NCI-H446 (cell line): ENCODE data around the gene WEE1.
A peak's percentile ranks its signal among the peaks of the same experiment; 100 is the strongest.
"Not testable (repeated sequence)": the region's sequence is repeated elsewhere in the genome, so short reads cannot be mapped to it uniquely, and the experiment has no call there.

ENCODE experiments used
- DNase-seq, 2 experiments: peaks; one replicate each; lab custom pipeline; 2025; lab: John Stamatoyannopoulos, UW

Gene WEE1

GRCh38 chr11:9596926-9597464 lies 23.5 kb downstream of the WEE1 start:
- DNase-seq: no peak

- no peak for DNase-seq
These were observed 26.7 kb downstream of the WEE1 start for GRCh38 chr11:9600166-9600565.

- no peak for DNase-seq
These were observed 27.2 kb downstream of the WEE1 start for GRCh38 chr11:9600644-9601036.

- peak in 1 of 2 experiments; percentile 8 for DNase-seq
These were observed 27.8 kb downstream of the WEE1 start for GRCh38 chr11:9601037-9601875.

GRCh38 chr11:9601876-9602199 lies 28.4 kb downstream of the WEE1 start:
- no peak for DNase-seq

GRCh38 chr11:9603214-9603613 lies 29.7 kb downstream of the WEE1 start:
- not testable (repeated sequence) for DNase-seq

GRCh38 chr11:9604134-9604533 lies 30.7 kb downstream of the WEE1 start:
- DNase-seq: no peak

- no peak for DNase-seq
These were observed 32.3 kb downstream of the WEE1 start for GRCh38 chr11:9605742-9606141.

GRCh38 chr11:9606809-9607510 lies 33.5 kb downstream of the WEE1 start:
- DNase-seq: no peak

GRCh38 chr11:9607511-9607899 lies 34.0 kb downstream of the WEE1 start:
- no peak for DNase-seq

GRCh38 chr11:9609002-9609759 lies 35.7 kb downstream of the WEE1 start:
- no peak for DNase-seq

- no peak for DNase-seq
These were observed 36.4 kb downstream of the WEE1 start for GRCh38 chr11:9609841-9610240.

- peak; percentile 13 to 64 for DNase-seq
These were observed 39.8 kb downstream of the WEE1 start for GRCh38 chr11:9613118-9613829.

GRCh38 chr11:9613830-9614762 lies 40.6 kb downstream of the WEE1 start:
- no peak for DNase-seq

- no peak for DNase-seq
These were observed 41.6 kb downstream of the WEE1 start for GRCh38 chr11:9615031-9615451.

- no peak for DNase-seq
These were observed 42.7 kb downstream of the WEE1 start for GRCh38 chr11:9616042-9616675.

- no peak for DNase-seq
These were observed 43.4 kb downstream of the WEE1 start for GRCh38 chr11:9616858-9617257.

GRCh38 chr11:9617940-9618339 lies 44.5 kb downstream of the WEE1 start:
- no peak for DNase-seq

- DNase-seq: no peak
These were observed 45.5 kb downstream of the WEE1 start for GRCh38 chr11:9619004-9619403.

- no peak for DNase-seq
These were observed 46.5 kb downstream of the WEE1 start for GRCh38 chr11:9619971-9620370.
